NT2/D1 (cell line): ENCODE results near the gene PDE1C.

ENCODE experiments used
- DNase-seq: peaks from one replicate; pipeline ENCODE4 v3.0.0-alpha.2; 2011; ENCODE audit warnings: low read depth, low spot score
- H3K27me3 ChIP-seq: 2 replicates; pipeline ENCODE4 v1.6.0; 2011; ENCODE audit warnings: mild to moderate bottlenecking; ENCODE audit not compliant: insufficient read length, insufficient read depth
- H3K36me3 ChIP-seq: 2 replicates; pipeline ENCODE4 v1.6.1; 2011; ENCODE audit warnings: mild to moderate bottlenecking, low read length, mixed read lengths; ENCODE audit not compliant: insufficient read depth, insufficient read length
- H3K4me1 ChIP-seq: 2 replicates; pipeline ENCODE4 v1.5.1; 2011; ENCODE audit not compliant: insufficient read depth, insufficient read length
- H3K4me3 ChIP-seq: 2 replicates; pipeline ENCODE4 v1.5.1; 2011; ENCODE audit warnings: low read depth; ENCODE audit not compliant: insufficient read length
- H3K9ac ChIP-seq: 2 replicates; pipeline ENCODE4 v1.6.0; 2011; ENCODE audit warnings: low read depth; ENCODE audit not compliant: insufficient read length
- H3K9me3 ChIP-seq: 2 replicates; pipeline ENCODE4 v1.5.1; 2011; ENCODE audit warnings: mild to moderate bottlenecking, low read length; ENCODE audit not compliant: insufficient read depth
- SUZ12 ChIP-seq: IDR thresholded peaks from 2 replicates; pipeline ENCODE4 v1.6.1; 2011; ENCODE audit not compliant: insufficient read length, insufficient read depth; ENCODE audit errors: extremely low read depth
- YY1 ChIP-seq: IDR thresholded peaks from 2 replicates; pipeline ENCODE4 v1.6.1; 2011; ENCODE audit not compliant: insufficient read length, insufficient read depth
- ZNF274 ChIP-seq: IDR thresholded peaks from 2 replicates; pipeline ENCODE4 v1.6.1; 2011; ENCODE audit warnings: mild to moderate bottlenecking, low read depth, low read length

Gene PDE1C

DNA sequence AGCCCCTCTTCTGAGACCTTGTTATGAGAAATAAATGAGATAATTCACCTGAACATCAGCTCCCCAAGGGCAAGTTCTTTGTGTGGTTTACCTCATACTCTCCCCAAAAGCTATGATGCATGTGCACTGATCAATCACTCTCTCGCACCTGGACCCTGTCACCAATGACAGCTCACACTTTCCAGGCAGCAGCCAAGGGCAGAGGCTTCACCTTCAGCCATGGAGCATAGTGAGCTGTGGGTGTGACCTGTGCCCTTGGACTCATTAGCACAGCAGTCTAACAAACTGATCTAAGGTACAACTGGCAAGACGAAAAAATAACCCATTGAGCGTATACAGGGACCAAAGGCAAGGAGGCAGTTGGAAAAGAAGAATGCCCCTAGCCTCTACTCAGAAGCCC lies 17.0 kb downstream of the PDE1C start:
- no peak overlapping the region for H3K9ac ChIP-seq
- no peak for TF ChIP-seq YY1
- no peak for TF ChIP-seq SUZ12
- no peak for TF ChIP-seq ZNF274
- no peaks in the 10 kb centered on the region for H3K27me3 ChIP-seq
- DNase-seq = no peak
- no peak overlapping the region for H3K4me3 ChIP-seq
- no peaks in the 10 kb centered on the region for H3K36me3 ChIP-seq
- H3K4me1 ChIP-seq = no peaks in the 10 kb centered on the region
- H3K9me3 ChIP-seq = 0 out of 2 replicates have a peak, but pooled peaks cover 4% of the 10 kb centered on the region

DNA sequence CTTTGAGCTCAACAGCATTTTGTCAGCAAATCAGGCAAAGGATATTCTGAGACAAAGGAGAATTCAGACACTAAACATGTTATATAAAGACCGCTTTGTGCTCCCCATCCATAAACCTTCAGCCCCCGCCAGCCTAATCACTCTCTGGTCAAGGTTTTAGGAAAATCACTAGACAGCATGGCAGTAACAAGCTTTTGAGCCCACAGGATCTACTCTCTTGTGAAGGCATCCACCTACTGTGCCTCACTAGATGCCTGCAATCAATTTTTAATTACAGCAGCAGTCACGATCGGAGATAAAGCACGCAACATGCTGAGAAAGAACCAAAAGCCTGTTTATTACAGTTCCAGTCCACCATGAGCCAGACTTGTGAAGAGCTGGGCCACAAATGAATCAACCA lies 19.1 kb downstream of the PDE1C start:
- 0 out of 2 replicates have a peak, but pooled peaks cover 4% of the 10 kb centered on the region for H3K9me3 ChIP-seq
- TF ChIP-seq SUZ12 = no peak
- TF ChIP-seq ZNF274 = no peak
- TF ChIP-seq YY1 = no peak
- no peak overlapping the region for H3K9ac ChIP-seq
- H3K27me3 ChIP-seq = no peaks in the 10 kb centered on the region
- H3K36me3 ChIP-seq = no peaks in the 10 kb centered on the region
- H3K4me1 ChIP-seq = no peaks in the 10 kb centered on the region
- H3K4me3 ChIP-seq = no peak overlapping the region
- no peak for DNase-seq

DNA sequence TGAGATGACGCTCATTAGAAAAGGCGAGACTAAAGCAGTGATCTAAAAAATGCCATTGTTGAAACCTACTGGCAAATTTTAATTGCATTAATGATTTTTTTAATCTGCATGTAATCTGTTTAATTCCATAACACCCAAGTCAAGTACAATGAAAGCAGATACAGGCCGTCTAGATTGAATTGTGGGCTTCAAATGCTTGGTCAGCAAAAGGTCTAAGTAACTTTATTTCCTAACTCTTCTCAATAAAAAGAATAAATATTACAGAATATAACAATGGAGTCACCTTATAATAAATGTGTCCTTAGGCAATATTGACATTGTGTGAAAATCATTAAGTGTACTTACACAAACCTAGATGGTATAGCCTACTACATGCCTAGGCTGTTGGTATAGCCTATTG lies 20.6 kb downstream of the PDE1C start:
- TF ChIP-seq YY1 (no peak), SUZ12 (no peak), ZNF274 (no peak)
- DNase-seq = no peak
- Histone ChIP-seq H3K36me3 (no peaks in the 10 kb centered on the region), H3K4me1 (no peaks in the 10 kb centered on the region), H3K9me3 (0 out of 2 replicates have a peak, but pooled peaks cover 4% of the 10 kb centered on the region), H3K9ac (no peak overlapping the region), H3K4me3 (no peak overlapping the region), H3K27me3 (no peaks in the 10 kb centered on the region)

DNA sequence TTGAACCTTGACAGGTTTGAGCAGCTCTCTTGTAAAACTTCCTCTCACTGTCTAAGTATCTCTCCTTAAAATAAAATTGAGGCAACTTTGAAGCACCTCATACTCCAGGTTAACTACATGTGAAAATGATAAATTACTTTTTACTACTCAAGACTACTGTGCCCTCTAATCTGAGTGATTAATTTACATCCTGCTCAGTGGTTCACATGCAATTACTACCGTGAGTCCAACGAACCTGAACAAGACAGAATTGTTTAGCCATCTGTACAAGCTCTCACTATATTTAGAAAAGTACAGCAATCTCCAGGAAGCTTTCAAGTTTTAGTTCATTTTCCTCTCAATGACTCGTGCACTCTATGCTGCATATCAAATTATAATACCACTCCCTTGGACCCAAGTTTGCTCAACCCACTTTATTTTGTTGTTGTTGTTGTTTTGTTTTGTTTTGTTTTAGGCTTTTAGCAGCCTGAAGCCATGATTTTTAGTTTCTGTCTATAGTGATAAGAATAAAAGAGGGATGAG lies 21.2 kb downstream of the PDE1C start:
- H3K27me3 ChIP-seq = no peaks in the 10 kb centered on the region
- H3K4me3 ChIP-seq = no peak overlapping the region
- TF ChIP-seq YY1 (no peak), SUZ12 (no peak), ZNF274 (no peak)
- H3K36me3 ChIP-seq = no peaks in the 10 kb centered on the region
- H3K4me1 ChIP-seq = no peaks in the 10 kb centered on the region
- no peak for DNase-seq
- H3K9me3 ChIP-seq = 0 out of 2 replicates have a peak, but pooled peaks cover 4% of the 10 kb centered on the region
- H3K9ac ChIP-seq = no peak overlapping the region

DNA sequence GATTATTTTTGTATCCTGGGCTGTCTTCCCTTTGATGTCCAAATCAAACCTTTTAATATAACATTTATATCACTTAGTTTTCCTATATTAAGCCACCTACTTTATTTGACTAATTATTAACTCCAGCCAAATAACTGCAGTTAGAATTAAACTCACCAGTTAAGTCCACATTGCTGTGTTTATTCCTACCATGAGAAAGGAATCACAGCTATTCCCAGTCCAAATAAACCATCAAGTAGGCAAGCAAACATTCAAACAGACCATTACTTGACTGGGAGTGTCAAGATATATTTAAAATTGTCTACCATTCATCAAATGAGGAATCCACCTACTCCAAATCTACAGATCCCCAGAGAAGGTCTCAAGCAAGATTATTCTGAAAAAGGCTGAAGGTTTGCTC lies 22.4 kb downstream of the PDE1C start:
- no peaks in the 10 kb centered on the region for H3K27me3 ChIP-seq
- no peaks in the 10 kb centered on the region for H3K9me3 ChIP-seq
- H3K4me3 ChIP-seq = no peak overlapping the region
- no peaks in the 10 kb centered on the region for H3K4me1 ChIP-seq
- DNase-seq = no peak
- no peak overlapping the region for H3K9ac ChIP-seq
- H3K36me3 ChIP-seq = no peaks in the 10 kb centered on the region
- no peak for TF ChIP-seq YY1
- no peak for TF ChIP-seq SUZ12
- no peak for TF ChIP-seq ZNF274

DNA sequence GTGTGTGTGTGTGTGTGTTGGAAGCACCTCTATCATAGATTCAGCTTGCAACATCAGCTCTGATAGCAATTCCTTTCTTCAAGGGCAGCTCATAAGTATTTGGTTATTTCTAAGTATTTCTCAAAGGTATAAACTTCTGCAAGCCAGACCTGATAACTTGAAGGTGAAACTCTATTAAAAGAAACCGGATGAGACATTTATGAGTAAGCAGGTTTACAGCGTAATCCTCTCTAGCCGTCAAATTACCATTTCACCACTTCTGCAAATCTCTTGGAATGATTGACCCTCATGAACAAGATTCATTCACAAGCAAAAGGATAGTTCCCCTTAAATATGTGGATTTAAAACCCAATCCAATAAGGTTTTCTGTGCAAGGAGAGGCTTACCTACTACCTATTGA lies 23.1 kb downstream of the PDE1C start:
- no peaks in the 10 kb centered on the region for H3K36me3 ChIP-seq
- TF ChIP-seq ZNF274 (no peak), YY1 (no peak), SUZ12 (no peak)
- H3K27me3 ChIP-seq = no peaks in the 10 kb centered on the region
- H3K9ac ChIP-seq = no peak overlapping the region
- no peaks in the 10 kb centered on the region for H3K9me3 ChIP-seq
- H3K4me3 ChIP-seq = no peak overlapping the region
- no peak for DNase-seq
- H3K4me1 ChIP-seq = no peaks in the 10 kb centered on the region

DNA sequence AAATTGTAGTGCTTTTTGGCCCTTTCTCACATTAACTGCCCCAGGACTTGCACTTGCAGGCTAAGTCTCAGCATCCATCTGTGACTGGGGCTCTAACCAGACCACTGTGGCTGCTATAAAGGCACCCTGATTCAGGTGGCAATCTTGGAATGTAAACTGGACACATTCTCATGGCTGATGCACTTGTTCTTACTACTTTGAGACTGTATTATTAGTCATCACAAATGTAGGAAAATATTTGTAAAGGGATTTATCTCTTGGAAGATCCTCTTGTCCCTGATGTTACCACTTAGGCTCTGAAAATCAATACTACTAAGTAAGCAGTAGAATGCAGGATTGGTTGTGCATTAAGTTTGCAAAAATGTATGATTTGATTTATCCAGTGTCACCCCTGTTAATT lies 25.0 kb downstream of the PDE1C start:
- no peaks in the 10 kb centered on the region for H3K4me1 ChIP-seq
- no peaks in the 10 kb centered on the region for H3K36me3 ChIP-seq
- DNase-seq = no peak
- no peak overlapping the region for H3K9ac ChIP-seq
- no peak overlapping the region for H3K4me3 ChIP-seq
- no peaks in the 10 kb centered on the region for H3K27me3 ChIP-seq
- H3K9me3 ChIP-seq = no peaks in the 10 kb centered on the region
- TF ChIP-seq YY1 = no peak
- TF ChIP-seq SUZ12 = no peak
- TF ChIP-seq ZNF274 = no peak

DNA sequence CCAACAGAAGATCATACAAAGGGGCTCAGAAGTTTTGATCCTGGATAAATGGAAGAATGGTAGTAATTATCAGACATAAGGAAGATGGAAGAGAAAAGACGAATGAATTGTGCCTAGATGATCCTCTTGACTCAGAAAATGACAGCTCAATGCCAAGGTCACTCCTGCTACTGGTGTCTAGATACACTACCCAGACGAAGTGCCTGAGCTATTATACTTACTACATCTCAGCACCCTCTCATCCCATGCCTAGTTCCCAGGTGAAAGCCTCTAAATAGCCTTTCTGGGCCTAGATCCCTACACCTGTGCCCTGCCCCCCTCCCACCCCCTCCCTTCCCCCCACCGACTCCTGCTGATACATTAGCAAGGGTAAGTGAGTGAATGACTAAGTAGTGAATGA lies 25.5 kb downstream of the PDE1C start:
- Histone ChIP-seq H3K4me1 (no peaks in the 10 kb centered on the region), H3K9me3 (no peaks in the 10 kb centered on the region), H3K9ac (no peak overlapping the region), H3K27me3 (no peaks in the 10 kb centered on the region), H3K4me3 (no peak overlapping the region), H3K36me3 (no peaks in the 10 kb centered on the region)
- TF ChIP-seq ZNF274 = no peak
- DNase-seq = no peak
